ENCODE measurements around the gene COL5A1.

Gene COL5A1

GRCh38 chr9:134678666-134679443 is 37.3 kb downstream of the COL5A1 start:
- DNase-seq = no peak
- Histone ChIP-seq H2BK12ac (ENCODE audit: low read length in 2 of 2) (no peak overlapping the region), H4K8ac (ENCODE audit: low read length) (no peak overlapping the region), H3K9ac (ENCODE audit: low read length) (no peak overlapping the region), H2BK120ac (ENCODE audit: low read depth, low read length) (no peak overlapping the region), H3K4ac (ENCODE audit: low read depth in 1 of 2, low read length in 2 of 2) (no peak overlapping the region), H3K36me3 (ENCODE audit: control insufficient read depth in 1 of 2, insufficient read depth in 2 of 2, low read depth in 1 of 2, low read length in 2 of 2) (peaks cover 5 to 12% of the 10 kb centered on the region in 2 experiments), H2AK5ac (ENCODE audit: low read length, severe bottlenecking) (no peak overlapping the region), H3K9me3 (ENCODE audit: control insufficient read depth, low read length) (no peaks in the 10 kb centered on the region), H4K91ac (ENCODE audit: low read length) (no peak overlapping the region), H3K27me3 (ENCODE audit: control insufficient read depth in 1 of 2, insufficient read depth in 1 of 2, low read length in 2 of 2) (no peaks in the 10 kb centered on the region), H3K23ac (ENCODE audit: low read length in 2 of 2) (no peak overlapping the region), H3K14ac (ENCODE audit: low read length in 2 of 2) (no peak overlapping the region), H3K4me3 (ENCODE audit: insufficient read depth in 1 of 2, low read depth in 1 of 2, low read length in 2 of 2) (peak overlapping the region in 1 of 2 experiments; percentile 11), H3K4me2 (ENCODE audit: low read length, poor library complexity, severe bottlenecking) (no peak overlapping the region), H2BK15ac (ENCODE audit: low read depth, poor library complexity, severe bottlenecking) (no peak overlapping the region), H2AFZ (ENCODE audit: low read depth, low read length) (no peak overlapping the region), H3K18ac (ENCODE audit: low read depth in 1 of 2, low read length in 2 of 2) (no peak overlapping the region), H3K79me1 (replicated peaks; ENCODE audit: low read length, poor library complexity, severe bottlenecking) (peaks cover 38% of the 10 kb centered on the region), H2BK5ac (ENCODE audit: low read depth, low read length, poor library complexity, severe bottlenecking) (no peak overlapping the region), H3K27ac (ENCODE audit: low read length, poor library complexity, severe bottlenecking) (no peak overlapping the region), H3K4me1 (ENCODE audit: control insufficient read depth, insufficient read depth, low read depth, low read length) (peaks cover 46% of the 10 kb centered on the region)
- WGBS = 91% methylated on average over 17 of the region's 17 CpGs

- WGBS = 94% methylated on average over 18 of the region's 19 CpGs
- peak overlapping the region in 1 of 2 experiments; percentile 67 for H3K18ac ChIP-seq (ENCODE audit: low read depth in 1 of 2, low read length in 2 of 2)
Observed at GRCh38 chr9:134679616-134680392, 38.2 kb downstream of the COL5A1 start.

GRCh38 chr9:134680393-134681060 is 38.9 kb downstream of the COL5A1 start:
- H3K4me3 ChIP-seq (ENCODE audit: insufficient read depth in 1 of 2, low read depth in 1 of 2, low read length in 2 of 2) = no peak overlapping the region
- peaks cover 10 to 16% of the 10 kb centered on the region in 2 experiments for H3K36me3 ChIP-seq (ENCODE audit: control insufficient read depth in 1 of 2, insufficient read depth in 2 of 2, low read depth in 1 of 2, low read length in 2 of 2)
- H3K4me2 ChIP-seq (ENCODE audit: low read length, poor library complexity, severe bottlenecking) = peak overlapping the region; percentile 49
- no peak overlapping the region for H3K9ac ChIP-seq (ENCODE audit: low read length)
- peaks cover 44% of the 10 kb centered on the region for H3K4me1 ChIP-seq (ENCODE audit: control insufficient read depth, insufficient read depth, low read depth, low read length)
- peak overlapping the region; percentile 7 to 67 for H3K18ac ChIP-seq (ENCODE audit: low read depth in 1 of 2, low read length in 2 of 2)
- WGBS = 67% methylated on average over 18 of the region's 18 CpGs
- H3K9me3 ChIP-seq (ENCODE audit: control insufficient read depth, low read length) = no peaks in the 10 kb centered on the region
- H4K8ac ChIP-seq (ENCODE audit: low read length) = peak overlapping the region; percentile 19
- no peak overlapping the region for H2AFZ ChIP-seq (ENCODE audit: low read depth, low read length)
- H4K91ac ChIP-seq (ENCODE audit: low read length) = peak overlapping the region; percentile 19
- no peak overlapping the region for H3K23ac ChIP-seq (ENCODE audit: low read length in 2 of 2)
- peak overlapping the region in 1 of 2 experiments; percentile 16 for H2BK12ac ChIP-seq (ENCODE audit: low read length in 2 of 2)
- DNase-seq = no peak
- no peak overlapping the region for H2BK5ac ChIP-seq (ENCODE audit: low read depth, low read length, poor library complexity, severe bottlenecking)
- no peak overlapping the region for H3K4ac ChIP-seq (ENCODE audit: low read depth in 1 of 2, low read length in 2 of 2)
- no peak overlapping the region for H2BK15ac ChIP-seq (ENCODE audit: low read depth, poor library complexity, severe bottlenecking)
- H3K27ac ChIP-seq (ENCODE audit: low read length, poor library complexity, severe bottlenecking) = peak overlapping the region; percentile 21
- peaks cover 33% of the 10 kb centered on the region for H3K79me1 ChIP-seq (replicated peaks; ENCODE audit: low read length, poor library complexity, severe bottlenecking)
- H2AK5ac ChIP-seq (ENCODE audit: low read length, severe bottlenecking) = peak overlapping the region; percentile 33
- no peak overlapping the region for H2BK120ac ChIP-seq (ENCODE audit: low read depth, low read length)
- H3K27me3 ChIP-seq (ENCODE audit: control insufficient read depth in 1 of 2, insufficient read depth in 1 of 2, low read length in 2 of 2) = no peaks in the 10 kb centered on the region
- peak overlapping the region in 1 of 2 experiments; percentile 89 for H3K14ac ChIP-seq (ENCODE audit: low read length in 2 of 2)

More at GRCh38 chr9:134679616-134680392, 38.2 kb downstream of the COL5A1 start:
- H3K9ac ChIP-seq (ENCODE audit: low read length) = no peak overlapping the region
- no peak overlapping the region for H4K8ac ChIP-seq (ENCODE audit: low read length)
- H2AK5ac ChIP-seq (ENCODE audit: low read length, severe bottlenecking) = peak overlapping the region; percentile 33
- no peak overlapping the region for H3K4me2 ChIP-seq (ENCODE audit: low read length, poor library complexity, severe bottlenecking)
- peak overlapping the region in 1 of 2 experiments; percentile 43 for H3K23ac ChIP-seq (ENCODE audit: low read length in 2 of 2)
- no peaks in the 10 kb centered on the region for H3K27me3 ChIP-seq (ENCODE audit: control insufficient read depth in 1 of 2, insufficient read depth in 1 of 2, low read length in 2 of 2)
- H3K4me1 ChIP-seq (ENCODE audit: control insufficient read depth, insufficient read depth, low read depth, low read length) = peaks cover 44% of the 10 kb centered on the region
- H3K4ac ChIP-seq (ENCODE audit: low read depth in 1 of 2, low read length in 2 of 2) = no peak overlapping the region
- H2BK12ac ChIP-seq (ENCODE audit: low read length in 2 of 2) = no peak overlapping the region
- no peak overlapping the region for H3K4me3 ChIP-seq (ENCODE audit: insufficient read depth in 1 of 2, low read depth in 1 of 2, low read length in 2 of 2)
- no peak overlapping the region for H2BK120ac ChIP-seq (ENCODE audit: low read depth, low read length)
- no peak overlapping the region for H4K91ac ChIP-seq (ENCODE audit: low read length)
- no peak overlapping the region for H2AFZ ChIP-seq (ENCODE audit: low read depth, low read length)
- H2BK5ac ChIP-seq (ENCODE audit: low read depth, low read length, poor library complexity, severe bottlenecking) = no peak overlapping the region
- peaks cover 4 to 16% of the 10 kb centered on the region in 2 experiments for H3K36me3 ChIP-seq (ENCODE audit: control insufficient read depth in 1 of 2, insufficient read depth in 2 of 2, low read depth in 1 of 2, low read length in 2 of 2)
- H2BK15ac ChIP-seq (ENCODE audit: low read depth, poor library complexity, severe bottlenecking) = no peak overlapping the region
- peaks cover 34% of the 10 kb centered on the region for H3K79me1 ChIP-seq (replicated peaks; ENCODE audit: low read length, poor library complexity, severe bottlenecking)
- DNase-seq = no peak
- peak overlapping the region in 1 of 2 experiments; percentile 89 for H3K14ac ChIP-seq (ENCODE audit: low read length in 2 of 2)
- H3K9me3 ChIP-seq (ENCODE audit: control insufficient read depth, low read length) = no peaks in the 10 kb centered on the region
- H3K27ac ChIP-seq (ENCODE audit: low read length, poor library complexity, severe bottlenecking) = no peak overlapping the region

Data from mesenchymal stem cell (in vitro differentiated cells and primary cell).